ENCODE data around the gene ZFTA. TPM values are rescaled to one million over a fixed set of nuclear protein-coding genes. Genes with fewer than 3 reads are reported as not detected.

The ZFTA gene
- total RNA-seq, 4 donors from 2014 or later, result 14.7 to 29.7 (median 18.6) TPM

GRCh38 chr11:63793161-63793560 lies 24.6 kb upstream of the ZFTA start:
- Histone ChIP-seq H3K36me3 (no peaks in the 10 kb centered on the region), H3K4me3 (replicated peaks in 1 of 3) (no peak overlapping the region), H3K9me3 (no peaks in the 10 kb centered on the region), H3K4me1 (no peaks in the 10 kb centered on the region), H3K27me3 (no peaks in the 10 kb centered on the region), H3K27ac (no peak overlapping the region)
- DNase-seq, result no peak
- intact Hi-C loops (cut with DNase I), result no loop called here
- no peak for TF ChIP-seq CTCF (IDR thresholded peaks at IDR 0.05)
- TF ChIP-seq POLR2A (IDR thresholded peaks at IDR 0.05), result no peak

DNA sequence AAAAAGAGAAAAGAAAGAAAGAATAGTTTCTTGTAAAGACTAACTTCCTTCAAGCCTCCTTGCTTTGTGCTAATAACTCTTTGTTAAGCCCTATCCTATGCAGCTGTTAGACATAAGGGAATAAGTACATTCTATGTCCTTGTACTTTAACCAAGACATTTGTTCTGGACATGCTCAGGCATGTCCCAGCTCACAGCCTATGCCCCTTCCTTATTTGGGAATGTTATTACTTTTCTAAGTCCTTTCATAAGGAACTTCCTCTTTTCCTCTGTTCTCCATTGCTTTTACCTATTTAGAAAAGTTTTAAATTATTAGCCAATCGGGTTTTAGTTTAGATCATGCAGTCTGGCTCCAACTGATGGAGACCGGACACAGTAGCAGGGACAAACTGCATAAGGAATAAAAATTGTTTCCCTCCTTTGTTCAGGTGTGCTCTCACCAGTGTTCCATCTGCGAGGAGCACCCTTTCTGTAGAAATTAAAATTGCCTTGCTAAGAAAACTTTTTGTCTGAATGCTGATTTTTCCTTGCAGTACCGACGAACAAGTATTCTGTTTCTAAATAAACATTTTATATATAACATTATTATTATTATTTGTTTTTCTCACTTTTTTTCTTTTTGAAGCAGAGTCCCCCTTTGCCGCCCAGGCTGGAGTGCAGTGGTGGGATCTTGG lies 23.1 kb upstream of the ZFTA start:
- WGBS, 2 donors, result 93 to 95% methylated on average over 6 of the region's 6 CpGs
- Histone ChIP-seq H3K36me3 (no peaks in the 10 kb centered on the region), H3K9me3 (no peaks in the 10 kb centered on the region), H3K4me1 (no peaks in the 10 kb centered on the region), H3K4me3 (replicated peaks in 1 of 3) (no peak overlapping the region), H3K27me3 (no peaks in the 10 kb centered on the region), H3K27ac (no peak overlapping the region)
- TF ChIP-seq CTCF (IDR thresholded peaks at IDR 0.05), result no peak
- TF ChIP-seq POLR2A (IDR thresholded peaks at IDR 0.05), result no peak
- intact Hi-C loops (cut with DNase I), result no loop called here
- DNase-seq, result no peak

DNA sequence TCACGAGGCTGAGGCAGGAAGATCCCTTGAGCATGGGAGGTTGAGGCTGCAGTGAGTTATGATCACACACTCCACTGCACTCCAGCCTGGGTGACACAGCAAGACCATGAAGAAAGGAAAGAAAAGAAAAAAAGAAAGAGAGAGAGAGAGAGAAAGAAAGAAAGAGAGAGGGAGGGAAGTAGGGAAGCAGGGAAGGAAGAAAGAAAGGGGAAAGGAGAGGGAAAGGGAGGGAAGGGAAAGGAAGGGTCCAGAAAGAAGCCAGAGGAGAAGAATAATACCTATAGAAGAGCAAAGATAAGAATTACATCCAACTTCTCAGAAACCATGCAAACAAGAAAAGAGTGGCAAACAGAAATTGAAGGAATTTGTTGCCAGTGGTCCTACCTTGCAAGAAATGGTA lies 17.2 kb upstream of the ZFTA start:
- no peak for TF ChIP-seq POLR2A (IDR thresholded peaks at IDR 0.05)
- no peak for TF ChIP-seq CTCF (IDR thresholded peaks at IDR 0.05)
- Histone ChIP-seq H3K4me3 (replicated peaks in 1 of 3) (no peak overlapping the region), H3K36me3 (no peaks in the 10 kb centered on the region), H3K4me1 (peaks cover 12 to 14% of the 10 kb centered on the region in 2 donors), H3K9me3 (no peaks in the 10 kb centered on the region), H3K27me3 (no peaks in the 10 kb centered on the region), H3K27ac (no peak overlapping the region)
- 86 to 90% methylated on average over 1 of the region's 1 CpG for WGBS, 2 donors
- DNase-seq, result no peak
- intact Hi-C loops (cut with DNase I), result no loop called here

GRCh38 chr11:63783925-63784592 lies 15.5 kb upstream of the ZFTA start:
- no peaks in the 10 kb centered on the region for H3K36me3 ChIP-seq
- 12 to 38% methylated on average over 7 of the region's 7 CpGs for WGBS, 2 donors
- DNase-seq, result peak; percentile 57 to 62
- no peak overlapping the region for H3K4me3 ChIP-seq (replicated peaks in 1 of 3)
- H3K27ac ChIP-seq, result peak overlapping the region; percentile 46 to 68 (median 68)
- H3K9me3 ChIP-seq, result no peaks in the 10 kb centered on the region
- peaks cover 12 to 14% of the 10 kb centered on the region in 2 donors for H3K4me1 ChIP-seq
- intact Hi-C loops (cut with DNase I), result no loop called here
- TF ChIP-seq POLR2A (IDR thresholded peaks at IDR 0.05) (no peak), CTCF (IDR thresholded peaks at IDR 0.05) (no peak)
- no peaks in the 10 kb centered on the region for H3K27me3 ChIP-seq

- H3K9me3 ChIP-seq, result no peaks in the 10 kb centered on the region
- H3K4me1 ChIP-seq, result peaks cover 12 to 14% of the 10 kb centered on the region in 2 donors
- no peaks in the 10 kb centered on the region for H3K36me3 ChIP-seq
- no peak overlapping the region for H3K27ac ChIP-seq
- DNase-seq, result no peak
- no peak for TF ChIP-seq POLR2A (IDR thresholded peaks at IDR 0.05)
- no peak for TF ChIP-seq CTCF (IDR thresholded peaks at IDR 0.05)
- H3K4me3 ChIP-seq (replicated peaks in 1 of 3), result no peak overlapping the region
- intact Hi-C loops (cut with DNase I), result no loop called here
- 94% methylated on average over 6 of the region's 6 CpGs for WGBS, 2 donors
- H3K27me3 ChIP-seq, result no peaks in the 10 kb centered on the region
These were observed 14.2 kb upstream of the ZFTA start for GRCh38 chr11:63782749-63783148.
